ENCODE data around the gene LPAR1.
"Not testable (repeated sequence)": the region's sequence is repeated elsewhere in the genome, so short reads cannot be mapped to it uniquely, and the experiment has no call there.

GRCh38 chr9:110825129-110825528 lies 213.1 kb downstream of the LPAR1 start:
- TF ChIP-seq CTCF, EZH2phosphoT487 (IDR thresholded peaks at IDR 0.05; ENCODE audit: low read length): not testable (repeated sequence)

Data from MM.1S (cell line).